Measurements from ENCODE around the gene STPG1. TPM values are rescaled to one million over a fixed set of nuclear protein-coding genes. Genes with fewer than 3 reads are reported as not detected.

Gene STPG1
- total and polyA plus RNA-seq, 4 donors, result 8.1 to 13.1 (median 10.9) TPM

DNA sequence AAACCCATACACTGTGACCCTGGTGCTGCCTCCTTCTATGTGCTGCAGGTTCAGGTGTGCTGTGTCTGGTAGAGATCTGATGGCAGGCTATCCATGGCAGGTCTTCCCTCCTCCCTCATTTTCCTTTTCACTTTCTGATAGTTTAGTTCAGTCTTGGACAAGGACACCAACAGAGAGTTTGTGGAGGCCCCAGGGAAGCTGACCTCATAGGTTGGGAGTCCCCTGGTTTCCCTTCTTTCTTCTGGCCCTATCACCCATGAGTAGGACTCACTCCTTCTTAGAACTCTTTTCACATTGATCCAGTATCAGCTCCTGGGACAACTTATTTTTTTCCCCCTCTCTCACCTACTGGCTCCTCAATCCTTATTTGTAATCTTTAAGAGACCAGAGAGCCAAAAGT is 86.1 kb downstream of the STPG1 start:
- Histone ChIP-seq H3K4me1 (ENCODE audit: control insufficient read depth, insufficient read depth, low read length) (peaks cover 4% of the 10 kb centered on the region), H3K27me3 (ENCODE audit: control insufficient read depth, insufficient read depth, low read length) (peaks cover 2% of the 10 kb centered on the region)
- DNase-seq (ENCODE audit: low read depth in 4 of 6, low spot score in 6 of 6), result no peak

DNA sequence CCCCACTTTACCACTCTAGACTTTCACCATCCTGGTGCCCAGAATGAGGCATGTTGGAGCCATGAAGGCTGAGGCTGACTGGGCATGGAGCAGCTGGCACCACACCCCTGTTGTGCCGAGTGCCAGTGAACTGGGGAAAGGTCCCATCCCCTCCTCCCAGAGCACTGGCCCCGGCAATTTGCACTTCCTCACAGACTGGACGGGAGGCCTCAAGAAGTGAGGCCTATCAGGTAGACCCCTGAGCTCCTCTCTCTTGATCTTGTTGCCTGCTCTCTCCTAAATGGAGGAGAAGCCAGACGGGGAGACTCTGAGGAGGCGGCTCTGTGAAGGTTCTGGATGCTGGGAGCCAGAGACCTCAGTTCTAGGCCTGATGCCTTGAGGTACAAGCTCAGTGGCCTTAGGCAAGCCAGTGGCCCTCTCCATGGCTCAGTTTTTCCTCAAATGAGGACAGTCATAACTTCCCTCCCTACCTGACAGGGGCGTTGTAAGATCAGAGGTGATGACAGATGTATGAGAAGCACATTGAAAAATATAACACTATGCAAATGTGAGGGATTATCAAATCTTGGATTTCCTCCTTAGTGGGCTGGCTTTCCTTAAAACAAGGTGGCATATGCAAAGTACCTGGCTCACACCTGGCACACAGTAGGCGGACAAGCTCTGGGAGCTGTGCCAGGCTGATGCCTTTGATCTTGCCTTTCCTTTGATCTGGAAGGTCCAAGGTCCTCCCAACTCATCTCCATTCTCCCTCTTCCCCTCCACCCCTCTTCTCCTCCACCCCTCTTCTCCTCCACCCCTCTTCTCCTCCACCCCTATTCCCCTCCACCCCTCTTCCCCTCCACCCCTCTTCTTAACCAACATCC is 87.8 kb downstream of the STPG1 start:
- no peaks in the 10 kb centered on the region for H3K9me3 ChIP-seq (ENCODE audit: control insufficient read depth, insufficient read depth, low read length)
- H3K27ac ChIP-seq (ENCODE audit: low read depth, low read length), result no peak overlapping the region
- 86% methylated on average over 6 of the region's 7 CpGs for WGBS (ENCODE audit: insufficient coverage)
- peaks cover 19% of the 10 kb centered on the region for H3K4me1 ChIP-seq (ENCODE audit: control insufficient read depth, insufficient read depth, low read length)
- peaks cover 18% of the 10 kb centered on the region for H3K27me3 ChIP-seq (ENCODE audit: control insufficient read depth, insufficient read depth, low read length)
- H3K4me3 ChIP-seq (ENCODE audit: low read depth, low read length), result no peak overlapping the region
- H3K36me3 ChIP-seq (ENCODE audit: control insufficient read depth, insufficient read depth, low read length), result no peaks in the 10 kb centered on the region
- DNase-seq (ENCODE audit: low read depth in 4 of 6, low spot score in 6 of 6), result no peak

More for the DNA sequence above, 86.1 kb downstream of the STPG1 start:
- Histone ChIP-seq H3K36me3 (ENCODE audit: control insufficient read depth, insufficient read depth, low read length) (no peaks in the 10 kb centered on the region), H3K27ac (ENCODE audit: low read depth, low read length) (no peak overlapping the region), H3K4me3 (ENCODE audit: low read depth, low read length) (no peak overlapping the region), H3K9me3 (ENCODE audit: control insufficient read depth, insufficient read depth, low read length) (no peaks in the 10 kb centered on the region)

DNA sequence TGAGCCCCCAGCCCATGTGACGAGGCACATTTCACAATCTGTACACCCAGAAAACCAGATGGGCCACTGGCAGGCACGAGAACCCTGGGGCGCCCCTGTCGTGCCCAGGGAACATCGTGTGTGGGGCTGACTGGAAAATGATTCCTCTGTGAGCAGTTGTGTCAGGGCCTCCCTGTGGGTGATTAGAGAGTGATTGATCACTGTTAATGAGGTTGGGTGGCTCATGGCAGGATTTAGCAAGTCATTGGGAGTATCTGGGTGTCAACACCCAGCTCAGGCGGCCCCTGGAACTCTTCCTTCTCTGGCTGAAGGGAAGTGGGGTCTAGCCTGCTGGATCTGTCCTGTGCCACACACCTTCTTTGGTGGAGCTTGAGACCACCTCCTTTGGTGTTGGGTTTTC is 88.7 kb downstream of the STPG1 start:
- Histone ChIP-seq H3K27ac (ENCODE audit: low read depth, low read length) (no peak overlapping the region), H3K4me1 (ENCODE audit: control insufficient read depth, insufficient read depth, low read length) (peaks cover 19% of the 10 kb centered on the region), H3K4me3 (ENCODE audit: low read depth, low read length) (no peak overlapping the region), H3K9me3 (ENCODE audit: control insufficient read depth, insufficient read depth, low read length) (no peaks in the 10 kb centered on the region), H3K27me3 (ENCODE audit: control insufficient read depth, insufficient read depth, low read length) (peaks cover 26% of the 10 kb centered on the region), H3K36me3 (ENCODE audit: control insufficient read depth, insufficient read depth, low read length) (no peaks in the 10 kb centered on the region)
- no peak for DNase-seq (ENCODE audit: low read depth in 4 of 6, low spot score in 6 of 6)
- WGBS (ENCODE audit: insufficient coverage), result 83% methylated on average over 6 of the region's 6 CpGs

DNA sequence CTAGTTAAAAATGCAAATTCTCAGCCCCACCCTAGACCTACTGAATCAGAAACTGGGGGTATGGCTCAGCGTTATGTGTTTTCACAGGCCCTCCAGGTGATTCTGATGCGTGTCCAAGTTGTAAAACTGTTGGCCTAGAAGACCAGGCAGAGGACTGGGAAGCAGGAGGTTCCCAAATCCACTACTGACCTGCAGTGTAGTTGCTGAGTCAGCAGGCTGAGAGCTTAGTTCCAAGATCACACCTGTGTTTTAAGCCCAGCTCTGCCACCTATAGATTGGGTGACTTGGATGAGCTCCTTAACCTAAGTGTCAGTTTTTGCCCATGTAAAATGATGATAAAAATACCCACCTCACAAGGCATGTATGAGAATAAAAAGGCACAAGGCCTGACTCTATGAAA is 90.3 kb downstream of the STPG1 start:
- H3K9me3 ChIP-seq (ENCODE audit: control insufficient read depth, insufficient read depth, low read length), result no peaks in the 10 kb centered on the region
- peak overlapping the region; percentile 42 for H3K27ac ChIP-seq (ENCODE audit: low read depth, low read length)
- peaks cover 41% of the 10 kb centered on the region for H3K27me3 ChIP-seq (ENCODE audit: control insufficient read depth, insufficient read depth, low read length)
- no peak for DNase-seq (ENCODE audit: low read depth in 4 of 6, low spot score in 6 of 6)
- no peak overlapping the region for H3K4me3 ChIP-seq (ENCODE audit: low read depth, low read length)
- no peaks in the 10 kb centered on the region for H3K36me3 ChIP-seq (ENCODE audit: control insufficient read depth, insufficient read depth, low read length)
- peaks cover 31% of the 10 kb centered on the region for H3K4me1 ChIP-seq (ENCODE audit: control insufficient read depth, insufficient read depth, low read length)
- 93% methylated on average over 2 of the region's 2 CpGs for WGBS (ENCODE audit: insufficient coverage)

DNA sequence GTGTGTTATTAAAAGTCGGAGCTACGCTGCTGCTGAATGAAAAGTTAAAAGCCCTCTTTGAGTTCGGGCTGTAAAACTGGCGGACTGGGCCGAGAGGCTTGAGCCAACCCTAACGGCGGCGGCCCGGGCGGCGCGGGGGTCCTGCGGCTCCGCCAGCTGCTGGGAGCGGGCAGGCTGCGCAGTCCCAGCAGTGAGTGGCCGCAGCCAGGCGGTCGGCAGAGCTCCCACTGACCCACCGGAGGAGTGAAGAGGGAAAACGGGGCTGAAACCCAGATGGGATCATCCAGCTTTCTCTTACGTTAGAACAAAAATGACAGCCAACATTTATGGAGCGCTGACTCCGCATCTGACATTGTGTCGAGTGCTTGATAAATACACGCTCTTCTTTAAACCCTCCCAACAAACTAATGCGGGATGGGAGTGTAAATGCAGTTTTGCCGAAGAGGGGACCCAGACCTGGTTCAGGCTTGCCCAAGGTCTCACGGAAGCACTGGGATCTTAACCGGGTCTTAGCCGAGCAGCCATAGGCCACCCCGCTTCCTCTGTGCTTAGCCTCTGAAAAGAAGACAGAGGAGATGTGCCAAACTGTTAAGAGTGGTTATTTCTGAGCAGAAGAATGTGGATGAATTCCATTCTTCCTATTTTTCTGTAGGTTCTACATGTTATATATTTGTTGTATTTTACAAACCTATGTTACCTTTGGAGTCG is 91.0 kb downstream of the STPG1 start:
- peak in 1 of 6 donors; percentile 69 for DNase-seq (ENCODE audit: low read depth in 4 of 6, low spot score in 6 of 6)
- Histone ChIP-seq H3K36me3 (ENCODE audit: control insufficient read depth, insufficient read depth, low read length) (no peaks in the 10 kb centered on the region), H3K9me3 (ENCODE audit: control insufficient read depth, insufficient read depth, low read length) (no peaks in the 10 kb centered on the region), H3K27me3 (ENCODE audit: control insufficient read depth, insufficient read depth, low read length) (peaks cover 41% of the 10 kb centered on the region), H3K27ac (ENCODE audit: low read depth, low read length) (peak overlapping the region; percentile 42), H3K4me3 (ENCODE audit: low read depth, low read length) (peak overlapping the region; percentile 45), H3K4me1 (ENCODE audit: control insufficient read depth, insufficient read depth, low read length) (peaks cover 36% of the 10 kb centered on the region)
- 14% methylated on average over 25 of the region's 33 CpGs for WGBS (ENCODE audit: insufficient coverage)

DNA sequence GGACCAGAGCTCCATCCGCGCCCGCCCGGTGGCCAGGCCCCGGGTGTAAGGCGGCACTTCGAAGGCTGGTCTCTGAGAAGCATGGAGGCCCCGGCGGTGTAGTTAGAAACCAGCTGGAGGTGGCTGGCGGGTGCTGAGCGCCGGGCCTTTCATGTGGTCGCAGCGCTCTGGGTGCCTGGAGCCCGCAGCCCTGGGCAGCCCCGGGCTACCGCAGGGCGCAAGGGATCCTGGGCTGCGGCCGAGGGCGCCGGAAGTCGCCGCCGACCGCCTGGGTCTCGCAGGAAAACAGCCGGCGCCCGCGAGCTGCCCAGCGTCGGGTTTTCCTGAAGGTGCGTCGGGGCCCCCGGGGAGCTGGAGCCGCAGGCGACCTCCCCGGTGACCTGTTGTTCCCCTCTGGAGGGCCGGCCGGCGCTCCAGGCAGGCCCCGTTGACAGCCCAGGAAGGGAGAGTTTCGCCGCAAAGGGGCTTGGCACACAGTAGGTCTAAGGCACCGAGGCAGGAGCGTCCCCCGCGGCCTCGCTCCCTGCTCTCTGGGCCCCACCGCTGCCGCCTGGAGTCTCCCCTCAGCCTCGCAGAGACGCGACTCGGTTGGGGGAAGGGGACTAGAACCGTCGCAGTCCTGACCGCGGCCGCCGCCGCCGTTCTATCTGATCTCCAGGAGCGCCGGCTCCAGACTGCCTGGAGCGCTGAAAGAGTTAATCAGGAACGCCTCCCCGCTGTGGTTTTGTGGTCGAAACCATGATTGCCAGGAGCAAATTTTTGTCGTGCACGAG is 91.7 kb downstream of the STPG1 start:
- 11% methylated on average over 72 of the region's 72 CpGs for WGBS (ENCODE audit: insufficient coverage)
- H3K27ac ChIP-seq (ENCODE audit: low read depth, low read length), result peak overlapping the region; percentile 42

DNA sequence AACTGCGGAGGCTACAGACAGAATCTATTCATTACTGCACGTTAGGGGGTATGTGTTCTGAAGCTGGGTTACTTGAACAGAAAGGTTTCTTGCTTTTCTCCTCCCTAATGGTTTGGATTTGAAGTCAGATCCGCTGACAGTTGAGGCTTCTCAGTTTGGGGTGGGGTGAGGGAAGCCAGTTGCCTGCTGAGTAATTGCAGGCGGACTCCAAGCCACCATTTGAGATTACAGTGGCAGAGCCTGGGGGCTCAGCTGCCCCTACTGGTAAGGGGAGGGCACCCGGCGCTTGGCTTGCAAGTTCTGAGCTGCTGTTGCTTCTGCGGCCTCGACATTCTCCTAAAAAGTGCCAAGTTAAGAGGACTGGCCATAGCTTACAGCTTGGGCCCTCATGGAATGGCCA is 92.5 kb downstream of the STPG1 start:
- Histone ChIP-seq H3K27me3 (ENCODE audit: control insufficient read depth, insufficient read depth, low read length) (peaks cover 41% of the 10 kb centered on the region), H3K27ac (ENCODE audit: low read depth, low read length) (no peak overlapping the region), H3K4me1 (ENCODE audit: control insufficient read depth, insufficient read depth, low read length) (peaks cover 46% of the 10 kb centered on the region), H3K36me3 (ENCODE audit: control insufficient read depth, insufficient read depth, low read length) (no peaks in the 10 kb centered on the region), H3K4me3 (ENCODE audit: low read depth, low read length) (no peak overlapping the region), H3K9me3 (ENCODE audit: control insufficient read depth, insufficient read depth, low read length) (no peaks in the 10 kb centered on the region)
- WGBS (ENCODE audit: insufficient coverage), result 66% methylated on average over 6 of the region's 8 CpGs
- DNase-seq (ENCODE audit: low read depth in 4 of 6, low spot score in 6 of 6), result no peak

More for the DNA sequence above, 91.7 kb downstream of the STPG1 start:
- Histone ChIP-seq H3K4me1 (ENCODE audit: control insufficient read depth, insufficient read depth, low read length) (peaks cover 43% of the 10 kb centered on the region), H3K36me3 (ENCODE audit: control insufficient read depth, insufficient read depth, low read length) (no peaks in the 10 kb centered on the region), H3K4me3 (ENCODE audit: low read depth, low read length) (peak overlapping the region; percentile 45), H3K27me3 (ENCODE audit: control insufficient read depth, insufficient read depth, low read length) (peaks cover 41% of the 10 kb centered on the region), H3K9me3 (ENCODE audit: control insufficient read depth, insufficient read depth, low read length) (no peaks in the 10 kb centered on the region)
- DNase-seq (ENCODE audit: low read depth in 4 of 6, low spot score in 6 of 6), result peak in 2 of 6 donors; percentile 17 to 63

DNA sequence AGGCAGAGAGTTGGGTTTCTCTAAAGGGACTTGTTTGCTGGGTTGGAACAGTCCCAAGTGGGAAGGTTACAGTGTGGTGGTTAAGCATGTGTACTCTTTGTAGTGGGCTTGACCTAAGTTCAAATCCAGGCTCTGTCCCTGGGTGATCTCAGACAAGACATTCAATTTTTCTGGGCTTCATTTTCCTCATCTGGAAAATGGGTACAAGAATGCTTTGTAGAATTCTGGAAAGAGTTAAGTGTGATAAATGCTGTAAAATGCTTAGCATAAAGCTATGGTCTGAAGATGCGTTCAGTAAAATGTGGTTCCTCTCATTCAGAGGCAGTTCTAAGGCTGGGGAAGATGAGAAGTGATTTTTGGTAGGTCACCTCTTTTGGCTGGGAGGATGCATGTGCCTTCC is 93.6 kb downstream of the STPG1 start:
- 100% methylated on average over 1 of the region's 1 CpG for WGBS (ENCODE audit: insufficient coverage)
- H3K27me3 ChIP-seq (ENCODE audit: control insufficient read depth, insufficient read depth, low read length), result peaks cover 41% of the 10 kb centered on the region
- no peaks in the 10 kb centered on the region for H3K36me3 ChIP-seq (ENCODE audit: control insufficient read depth, insufficient read depth, low read length)
- no peak for DNase-seq (ENCODE audit: low read depth in 4 of 6, low spot score in 6 of 6)
- peak overlapping the region; percentile 11 for H3K4me3 ChIP-seq (ENCODE audit: low read depth, low read length)
- peaks cover 46% of the 10 kb centered on the region for H3K4me1 ChIP-seq (ENCODE audit: control insufficient read depth, insufficient read depth, low read length)
- no peaks in the 10 kb centered on the region for H3K9me3 ChIP-seq (ENCODE audit: control insufficient read depth, insufficient read depth, low read length)
- peak overlapping the region; percentile 78 for H3K27ac ChIP-seq (ENCODE audit: low read depth, low read length)

DNA sequence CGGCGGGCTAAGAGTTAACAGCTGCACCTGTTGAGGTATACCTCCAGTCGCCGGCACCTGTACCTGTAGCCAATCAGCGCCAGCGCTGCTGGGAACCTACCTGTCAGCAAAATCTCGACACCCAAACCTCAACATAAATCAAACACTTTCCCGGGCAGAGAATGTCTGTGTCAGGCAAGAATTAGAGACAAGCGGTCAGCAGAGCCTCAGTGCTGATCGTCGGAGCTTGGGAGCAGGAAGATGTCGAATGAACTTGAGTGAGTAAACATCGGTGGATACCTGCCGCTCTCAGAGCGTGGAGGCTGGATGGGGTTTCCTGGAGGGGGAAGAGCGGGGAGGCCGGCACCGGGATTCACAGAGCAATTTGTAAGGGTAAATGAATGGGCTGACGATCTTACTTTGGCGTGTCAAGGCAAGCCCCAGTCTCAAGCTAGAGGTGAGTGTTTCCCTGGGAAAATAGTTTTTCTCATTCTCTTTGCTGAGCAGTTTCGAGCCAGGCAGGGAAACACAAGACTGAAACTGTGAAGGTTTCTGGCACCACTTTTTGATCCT is 94.2 kb downstream of the STPG1 start, which contains the start of gene GRHL3:
Gene GRHL3, plus strand, starts transcription at position 46 of the 552 bp plus-strand sequence. Its CDS starts 195 bp downstream, at position 241.
- Histone ChIP-seq H3K4me3 (ENCODE audit: low read depth, low read length) (peak within 1 kb of the TSS; percentile 11), H3K27ac (ENCODE audit: low read depth, low read length) (peak within 1 kb of the TSS; percentile 78), H3K27me3 (ENCODE audit: control insufficient read depth, insufficient read depth, low read length) (peaks cover 41% of the 10 kb centered on the region), H3K36me3 (ENCODE audit: control insufficient read depth, insufficient read depth, low read length) (no peaks in the 10 kb centered on the region), H3K4me1 (ENCODE audit: control insufficient read depth, insufficient read depth, low read length) (peaks cover 49% of the 10 kb centered on the region), H3K9me3 (ENCODE audit: control insufficient read depth, insufficient read depth, low read length) (no peaks in the 10 kb centered on the region)
- 5% methylated on average over 21 of the region's 21 CpGs for WGBS (ENCODE audit: insufficient coverage)
- peak in 1 of 6 donors; percentile 25 for DNase-seq (ENCODE audit: low read depth in 4 of 6, low spot score in 6 of 6)
